Measurements from ENCODE around the gene NIBAN1. TPM values are rescaled to one million over a fixed set of nuclear protein-coding genes. Genes with fewer than 3 reads are reported as not detected.

NIBAN1 gene
- total RNA-seq, 2 experiments from 2014 or later: 36.9 to 37.3 TPM

- POLR2A ChIA-PET: no interaction called here
- CTCF ChIA-PET: no interaction called here
These were observed 21.9 kb downstream of the NIBAN1 start for GRCh38 chr1:184952428-184952827.

GRCh38 chr1:184951788-184952187 lies 22.5 kb downstream of the NIBAN1 start:
- ChIA-PET POLR2A (no interaction called here), CTCF (no interaction called here)

GRCh38 chr1:184950906-184951305 lies 23.4 kb downstream of the NIBAN1 start:
- ChIA-PET CTCF (interaction anchor here (0.5 kb wide), 1 partner anchor 145 kb away, joined by 3 read pairs; no protein-coding TSS in a partner anchor), POLR2A (no interaction called here)

GRCh38 chr1:184950227-184950626 lies 24.1 kb downstream of the NIBAN1 start:
- ChIA-PET POLR2A (no interaction called here), CTCF (no interaction called here)

- ChIA-PET POLR2A (no interaction called here), CTCF (no interaction called here)
These were observed 26.6 kb downstream of the NIBAN1 start for GRCh38 chr1:184947497-184948256.

- CTCF ChIA-PET: no interaction called here
- POLR2A ChIA-PET: no interaction called here
These were observed 28.5 kb downstream of the NIBAN1 start for GRCh38 chr1:184945678-184946412.

GRCh38 chr1:184945029-184945428 lies 29.3 kb downstream of the NIBAN1 start:
- ChIA-PET POLR2A (no interaction called here), CTCF (no interaction called here)

- POLR2A ChIA-PET: no interaction called here
- CTCF ChIA-PET: no interaction called here
These were observed 30.3 kb downstream of the NIBAN1 start for GRCh38 chr1:184943998-184944397.

- CTCF ChIA-PET: interaction anchor here (0.7 kb wide), 1 partner anchor 146 kb away, joined by 5 read pairs; no protein-coding TSS in a partner anchor
- POLR2A ChIA-PET: interaction anchor here (0.7 to 1.0 kb wide), 2 partner anchors 12 to 49 kb away, joined by 3 to 10 read pairs; no protein-coding TSS in a partner anchor
These were observed 32.6 kb downstream of the NIBAN1 start for GRCh38 chr1:184941735-184942134.

GRCh38 chr1:184941410-184941733 lies 32.9 kb downstream of the NIBAN1 start:
- ChIA-PET POLR2A (interaction anchor here (0.6 to 1.0 kb wide), 3 partner anchors 49 to 742 kb away, joined by 3 read pairs; no protein-coding TSS in a partner anchor), CTCF (no interaction called here)

- ChIA-PET CTCF (no interaction called here), POLR2A (interaction anchor here (0.6 to 1.0 kb wide), 3 partner anchors 49 to 742 kb away, joined by 3 read pairs; no protein-coding TSS in a partner anchor)
These were observed 33.5 kb downstream of the NIBAN1 start for GRCh38 chr1:184940694-184941409.

GRCh38 chr1:184940226-184940625 lies 34.1 kb downstream of the NIBAN1 start:
- ChIA-PET CTCF (interaction anchor here (0.6 kb wide), 1 partner anchor 1414 kb away, joined by 4 read pairs; no protein-coding TSS in a partner anchor), POLR2A (no interaction called here)

GRCh38 chr1:184937729-184938128 lies 36.6 kb downstream of the NIBAN1 start:
- CTCF ChIA-PET: interaction anchor here (0.7 to 1.1 kb wide), 2 partner anchors 26 to 1381 kb away, joined by 3 to 4 read pairs; no protein-coding TSS in a partner anchor
- POLR2A ChIA-PET: no interaction called here

GRCh38 chr1:184935920-184936798 lies 38.1 kb downstream of the NIBAN1 start:
- CTCF ChIA-PET: interaction anchor here (0.6 kb wide), 2 partner anchors 316 to 1349 kb away, joined by 3 read pairs; no protein-coding TSS in a partner anchor
- POLR2A ChIA-PET: interaction anchor here (0.5 to 0.6 kb wide), 2 partner anchors 38 to 161 kb away, joined by 4 to 6 read pairs; partner anchors contain the start of gene NIBAN1

- ChIA-PET POLR2A (no interaction called here), CTCF (no interaction called here)
These were observed 40.4 kb downstream of the NIBAN1 start for GRCh38 chr1:184933944-184934343.

GRCh38 chr1:184932319-184932718 lies 42.0 kb downstream of the NIBAN1 start:
- POLR2A ChIA-PET: no interaction called here
- CTCF ChIA-PET: interaction anchor here (1.4 kb wide), 1 partner anchor 21 kb away, joined by 3 read pairs; no protein-coding TSS in a partner anchor

- ChIA-PET POLR2A (no interaction called here), CTCF (interaction anchor here (0.6 to 1.4 kb wide), 2 partner anchors 22 to 518 kb away, joined by 3 to 4 read pairs; no protein-coding TSS in a partner anchor)
These were observed 42.7 kb downstream of the NIBAN1 start for GRCh38 chr1:184931566-184931965.

GRCh38 chr1:184930645-184931044 lies 43.7 kb downstream of the NIBAN1 start:
- CTCF ChIA-PET: interaction anchor here (0.6 to 1.1 kb wide), 2 partner anchors 39 to 519 kb away, joined by 4 read pairs; no protein-coding TSS in a partner anchor
- POLR2A ChIA-PET: no interaction called here

- CTCF ChIA-PET: interaction anchor here (1.1 kb wide), 1 partner anchor 38 kb away, joined by 4 read pairs; no protein-coding TSS in a partner anchor
- POLR2A ChIA-PET: no interaction called here
These were observed 44.1 kb downstream of the NIBAN1 start for GRCh38 chr1:184930232-184930631.
